ENCODE measurements around the gene SCFD2.

GRCh38 chr4:53355930-53356521 lies 9.8 kb downstream of the SCFD2 start:
- TF ChIP-seq SIN3A (IDR thresholded peaks at IDR 0.05; ENCODE audit: borderline replicate concordance, insufficient read depth, low read length) (no peak), POLR2AphosphoS5 (IDR thresholded peaks at IDR 0.05; ENCODE audit: low read depth, low read length) (no peak), REST (IDR thresholded peaks at IDR 0.05; ENCODE audit: insufficient read depth in 1 of 2, low read depth in 2 of 2, low read length in 2 of 2) (no peak), TAF1 (IDR thresholded peaks at IDR 0.05; ENCODE audit: borderline replicate concordance, insufficient read depth, low read length) (no peak), FOXP2 (optimal IDR thresholded peaks at IDR 0.05; ENCODE audit: borderline replicate concordance, extremely low read depth, extremely low read length, insufficient read depth) (no peak)

Data from PFSK-1 (cell line).